ENCODE measurements around the gene HOXA3.

The HOXA3 gene

GRCh38 chr7:27154369-27154768 lies 2.0 kb upstream of the HOXA3 start:
- no peak for TF ChIP-seq CTCF (IDR thresholded peaks at IDR 0.05; ENCODE audit: low read depth, low read length, missing control alignments)
- no peak for DNase-seq
- H3K36me3 ChIP-seq (replicated peaks), result no peaks in the 10 kb centered on the region
- in situ Hi-C loops (cut with HindIII; ENCODE audit: low pct_ligation_motif_present, low sequenced_read_pairs), result no loop called here
- peaks cover 96% of the 10 kb centered on the region for H3K27me3 ChIP-seq (replicated peaks)
- H3K4me3 ChIP-seq (ENCODE audit: low read depth, low read length), result no peak overlapping the region
- no peak overlapping the region for H3K27ac ChIP-seq

- no peak overlapping the region for H3K4me3 ChIP-seq (ENCODE audit: low read depth, low read length)
- no peak overlapping the region for H3K27ac ChIP-seq
- no peaks in the 10 kb centered on the region for H3K36me3 ChIP-seq (replicated peaks)
- peaks cover 96% of the 10 kb centered on the region for H3K27me3 ChIP-seq (replicated peaks)
- DNase-seq, result no peak
- no peak for TF ChIP-seq CTCF (IDR thresholded peaks at IDR 0.05; ENCODE audit: low read depth, low read length, missing control alignments)
- in situ Hi-C loops (cut with HindIII; ENCODE audit: low pct_ligation_motif_present, low sequenced_read_pairs), result no loop called here
These were observed 1.1 kb upstream of the HOXA3 start for GRCh38 chr7:27153526-27153925.

GRCh38 chr7:27152816-27153442 lies 546 bp upstream of the HOXA3 start:
- H3K27me3 ChIP-seq (replicated peaks), result peaks cover 96% of the 10 kb centered on the region
- no peak overlapping the region for H3K27ac ChIP-seq
- TF ChIP-seq CTCF (IDR thresholded peaks at IDR 0.05; ENCODE audit: low read depth, low read length, missing control alignments), result no peak
- H3K4me3 ChIP-seq (ENCODE audit: low read depth, low read length), result no peak overlapping the region
- in situ Hi-C loops (cut with HindIII; ENCODE audit: low pct_ligation_motif_present, low sequenced_read_pairs), result no loop called here
- no peaks in the 10 kb centered on the region for H3K36me3 ChIP-seq (replicated peaks)
- DNase-seq, result no peak

- in situ Hi-C loops (cut with HindIII; ENCODE audit: low pct_ligation_motif_present, low sequenced_read_pairs), result no loop called here
- Histone ChIP-seq H3K27me3 (replicated peaks) (peaks cover 95% of the 10 kb centered on the region), H3K4me3 (ENCODE audit: low read depth, low read length) (no peak overlapping the region), H3K27ac (no peak overlapping the region), H3K36me3 (replicated peaks) (no peaks in the 10 kb centered on the region)
- no peak for DNase-seq
- no peak for TF ChIP-seq CTCF (IDR thresholded peaks at IDR 0.05; ENCODE audit: low read depth, low read length, missing control alignments)
These were observed 947 bp downstream of the HOXA3 start for GRCh38 chr7:27151341-27151930.

- DNase-seq, result peak; percentile 16
- in situ Hi-C loops (cut with HindIII; ENCODE audit: low pct_ligation_motif_present, low sequenced_read_pairs), result no loop called here
- H3K27ac ChIP-seq, result no peak overlapping the region
- no peaks in the 10 kb centered on the region for H3K36me3 ChIP-seq (replicated peaks)
- H3K4me3 ChIP-seq (ENCODE audit: low read depth, low read length), result no peak overlapping the region
- peak; percentile 65 for TF ChIP-seq CTCF (IDR thresholded peaks at IDR 0.05; ENCODE audit: low read depth, low read length, missing control alignments)
- peaks cover 95% of the 10 kb centered on the region for H3K27me3 ChIP-seq (replicated peaks)
These were observed 1.6 kb downstream of the HOXA3 start for GRCh38 chr7:27150568-27151340.
